VCaP (cell line): Measurements from ENCODE around the gene DSG4.

Experiments
- H3K27ac ChIP-seq: fragments of 450-650 bp; 2 replicates; pipeline ENCODE4 v1.5.1; 2017
- CTCF ChIP-seq: fragments of 450-650 bp; conservative IDR thresholded peaks from 2 replicates; pipeline ENCODE4 v1.5.1; 2017; ENCODE audit warnings: mild to moderate bottlenecking, moderate library complexity

The DSG4 gene

GRCh38 chr18:31444142-31444541 lies 67.6 kb downstream of the DSG4 start:
- no peak for TF ChIP-seq CTCF
- H3K27ac ChIP-seq: no peak overlapping the region

GRCh38 chr18:31445908-31446307 lies 69.3 kb downstream of the DSG4 start:
- no peak overlapping the region for H3K27ac ChIP-seq
- no peak for TF ChIP-seq CTCF

GRCh38 chr18:31446854-31447253 lies 70.3 kb downstream of the DSG4 start:
- no peak overlapping the region for H3K27ac ChIP-seq
- no peak for TF ChIP-seq CTCF

- no peak within 1 kb of the TSS for H3K27ac ChIP-seq
- TF ChIP-seq CTCF: no peak
Measured at GRCh38 chr18:31447530-31448191, 71.1 kb downstream of the DSG4 start, which contains the start of gene DSG3. TSS of gene DSG3 (plus strand) at chr18:31447741. CDS start at chr18:31447878, 137 bp downstream.

GRCh38 chr18:31450409-31450808 lies 73.8 kb downstream of the DSG4 start:
- no peak overlapping the region for H3K27ac ChIP-seq
- no peak for TF ChIP-seq CTCF

- no peak for TF ChIP-seq CTCF
- no peak overlapping the region for H3K27ac ChIP-seq
Measured at GRCh38 chr18:31451625-31452024, 75.0 kb downstream of the DSG4 start.

GRCh38 chr18:31454066-31454708 lies 77.6 kb downstream of the DSG4 start:
- H3K27ac ChIP-seq: no peak overlapping the region
- no peak for TF ChIP-seq CTCF
